Epithelial cell of proximal tubule (primary cell): Measurements from ENCODE around the gene C19orf85. TPM values are rescaled to one million over a fixed set of nuclear protein-coding genes. Genes with fewer than 3 reads are reported as not detected.

ENCODE experiments used
- DNase-seq: peaks from one replicate; pipeline ENCODE4 v3.0.0-alpha.2; 2011; ENCODE audit warnings: low read depth
- H3K4me3 ChIP-seq: 2 replicates; pipeline ENCODE4 v1.5.1; 2011; ENCODE audit warnings: low read depth, mild to moderate bottlenecking, low read length
- total RNA-seq: library from RNA; depleted of rRNA; stranded (reverse); fragments of >200 nt; gene quantifications from 2 replicates; pipeline ENCODE4 v1.2.3, GENCODE V29; 2015
- TF ChIP-seq, protein P1 (sequence below): conservative IDR thresholded peaks from 2 replicates; pipeline ENCODE4 v1.5.1; 2012; ENCODE audit warnings: low read depth, mild to moderate bottlenecking, low read length

The C19orf85 gene
- total RNA-seq, 1 donor from 2014 or later: not detected

DNA sequence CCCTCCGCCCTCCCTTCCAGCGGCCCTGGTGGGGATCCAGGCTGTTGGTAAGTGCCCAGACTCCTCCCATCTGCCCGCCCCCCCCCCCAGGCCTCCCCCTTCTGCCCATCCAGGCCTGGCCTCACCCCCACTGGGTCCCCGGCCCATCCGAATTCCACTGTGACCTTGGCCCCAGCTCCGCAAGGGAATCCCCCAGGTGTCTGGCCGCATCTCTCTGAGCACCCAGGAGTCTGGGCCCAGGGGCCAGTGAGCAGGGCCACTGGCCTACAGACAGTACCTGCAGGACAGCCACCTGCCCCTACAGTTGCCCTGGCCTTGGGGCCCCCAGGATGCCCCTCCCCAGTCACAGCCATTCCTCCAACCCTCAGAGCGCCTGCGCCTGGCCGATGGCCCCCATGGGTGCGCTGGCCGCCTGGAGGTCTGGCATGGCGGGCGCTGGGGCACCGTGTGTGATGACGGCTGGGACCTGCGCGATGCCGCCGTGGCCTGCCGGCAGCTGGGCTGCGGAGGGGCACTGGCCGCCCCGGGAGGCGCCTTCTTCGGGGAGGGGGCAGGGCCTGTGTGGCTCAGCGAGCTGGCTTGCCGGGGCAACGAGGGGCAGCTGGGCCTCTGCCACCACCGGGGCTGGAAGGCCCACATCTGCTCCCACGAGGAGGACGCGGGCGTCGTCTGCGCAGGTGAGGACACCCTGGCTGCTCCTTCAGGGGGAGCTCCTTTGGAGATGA lies 24.6 kb upstream of the C19orf85 start:
- no peak overlapping the region for H3K4me3 ChIP-seq
- DNase-seq: no peak
- TF ChIP-seq, protein P1, sequence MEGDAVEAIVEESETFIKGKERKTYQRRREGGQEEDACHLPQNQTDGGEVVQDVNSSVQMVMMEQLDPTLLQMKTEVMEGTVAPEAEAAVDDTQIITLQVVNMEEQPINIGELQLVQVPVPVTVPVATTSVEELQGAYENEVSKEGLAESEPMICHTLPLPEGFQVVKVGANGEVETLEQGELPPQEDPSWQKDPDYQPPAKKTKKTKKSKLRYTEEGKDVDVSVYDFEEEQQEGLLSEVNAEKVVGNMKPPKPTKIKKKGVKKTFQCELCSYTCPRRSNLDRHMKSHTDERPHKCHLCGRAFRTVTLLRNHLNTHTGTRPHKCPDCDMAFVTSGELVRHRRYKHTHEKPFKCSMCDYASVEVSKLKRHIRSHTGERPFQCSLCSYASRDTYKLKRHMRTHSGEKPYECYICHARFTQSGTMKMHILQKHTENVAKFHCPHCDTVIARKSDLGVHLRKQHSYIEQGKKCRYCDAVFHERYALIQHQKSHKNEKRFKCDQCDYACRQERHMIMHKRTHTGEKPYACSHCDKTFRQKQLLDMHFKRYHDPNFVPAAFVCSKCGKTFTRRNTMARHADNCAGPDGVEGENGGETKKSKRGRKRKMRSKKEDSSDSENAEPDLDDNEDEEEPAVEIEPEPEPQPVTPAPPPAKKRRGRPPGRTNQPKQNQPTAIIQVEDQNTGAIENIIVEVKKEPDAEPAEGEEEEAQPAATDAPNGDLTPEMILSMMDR: no peak

DNA sequence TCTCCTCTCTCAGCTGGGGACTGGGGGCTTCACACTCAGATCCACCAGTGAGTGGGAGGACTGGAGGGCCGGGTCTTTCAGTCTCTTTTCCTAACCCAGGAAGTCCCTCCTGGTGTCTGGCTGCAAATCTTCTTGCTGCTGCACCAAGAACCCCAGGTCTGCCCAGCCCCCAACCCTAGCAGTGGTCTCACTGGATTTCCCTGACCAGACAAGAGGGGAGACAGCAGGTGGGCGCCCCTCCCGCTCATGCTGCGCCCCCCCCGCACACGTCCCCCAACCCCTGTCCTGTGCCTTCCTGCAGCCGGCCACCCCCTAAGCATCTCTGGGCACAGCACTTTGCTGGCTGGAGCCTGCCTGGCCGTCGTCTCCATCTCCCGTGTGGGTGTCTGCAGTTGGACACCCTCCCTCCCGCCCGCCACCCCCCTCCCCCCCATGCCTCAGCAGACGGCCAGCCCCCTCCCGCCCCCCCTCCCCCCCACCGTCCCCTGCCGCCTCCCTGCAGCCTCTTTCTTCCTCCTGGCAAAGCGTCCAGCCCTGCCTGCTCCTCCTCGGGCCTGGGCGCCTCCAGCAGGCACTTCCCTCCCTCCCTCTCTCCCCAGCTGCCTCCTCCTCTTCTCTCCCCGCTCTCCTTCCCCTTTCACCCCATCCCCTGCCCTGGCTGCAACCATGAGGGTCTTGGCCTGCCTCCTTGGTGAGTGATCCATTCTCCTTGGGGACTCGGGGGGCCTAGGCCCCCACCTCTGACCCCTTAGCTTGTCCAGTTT lies 23.6 kb upstream of the C19orf85 start, which contains the start of gene SSC5D:
SSC5D (plus strand) TSS at position 513 of the 764 bp plus-strand sequence; CDS start at position 667, 154 bp downstream.
- H3K4me3 ChIP-seq: peak within 1 kb of the TSS; percentile 25
- DNase-seq: no peak

DNA sequence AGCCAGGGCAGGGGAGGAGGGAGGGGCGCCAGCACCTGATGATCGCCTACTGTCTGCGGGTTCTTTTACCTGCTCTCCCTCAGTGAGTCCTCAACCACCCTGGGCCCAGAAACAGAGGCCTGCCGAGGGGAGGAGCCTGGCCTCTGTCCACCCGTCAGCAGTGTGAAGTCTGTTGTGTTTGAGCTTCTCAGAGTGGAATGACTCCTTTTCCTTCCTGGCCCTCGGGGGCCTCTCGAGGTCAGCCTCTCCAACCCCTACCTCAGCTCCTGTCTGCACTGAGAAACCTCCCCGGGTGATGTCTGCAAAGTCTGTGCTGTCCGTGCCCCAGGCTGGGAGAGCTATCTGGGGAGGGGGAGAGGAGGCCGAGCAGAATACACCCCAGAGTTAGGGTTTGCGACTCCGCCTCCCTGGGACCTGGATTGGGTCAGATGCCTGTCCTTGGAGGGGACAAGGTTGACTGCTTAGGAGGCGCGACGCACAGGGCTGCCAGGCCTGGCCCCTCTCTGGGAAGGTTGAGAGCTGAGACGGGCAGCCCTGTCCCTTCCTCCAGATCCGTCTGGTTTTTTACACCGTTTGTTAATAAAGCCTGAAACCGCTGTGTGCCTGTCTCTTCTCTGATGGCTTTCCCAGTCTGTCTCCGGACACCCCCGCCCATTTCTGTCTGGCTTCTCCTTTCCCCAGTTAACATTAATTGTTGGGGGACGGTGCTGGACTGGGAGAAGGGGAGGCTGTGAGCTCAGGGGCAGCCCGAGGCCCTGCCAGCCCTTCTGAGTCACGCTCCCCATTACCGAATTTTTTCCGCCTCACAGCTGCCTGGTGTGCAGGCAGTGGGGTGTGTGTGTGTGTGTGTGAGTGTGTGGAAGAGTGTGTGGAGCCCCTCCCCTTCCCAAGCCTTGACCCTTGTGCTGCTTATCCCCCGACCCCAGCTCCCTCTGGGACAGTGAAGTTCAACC lies 22.7 kb upstream of the C19orf85 start:
- H3K4me3 ChIP-seq: peak overlapping the region; percentile 25
- DNase-seq: peak; percentile 59
- TF ChIP-seq, protein P1: no peak

More for the DNA sequence above, 23.6 kb upstream of the C19orf85 start, which contains the start of gene SSC5D:
- TF ChIP-seq, protein P1: no peak

DNA sequence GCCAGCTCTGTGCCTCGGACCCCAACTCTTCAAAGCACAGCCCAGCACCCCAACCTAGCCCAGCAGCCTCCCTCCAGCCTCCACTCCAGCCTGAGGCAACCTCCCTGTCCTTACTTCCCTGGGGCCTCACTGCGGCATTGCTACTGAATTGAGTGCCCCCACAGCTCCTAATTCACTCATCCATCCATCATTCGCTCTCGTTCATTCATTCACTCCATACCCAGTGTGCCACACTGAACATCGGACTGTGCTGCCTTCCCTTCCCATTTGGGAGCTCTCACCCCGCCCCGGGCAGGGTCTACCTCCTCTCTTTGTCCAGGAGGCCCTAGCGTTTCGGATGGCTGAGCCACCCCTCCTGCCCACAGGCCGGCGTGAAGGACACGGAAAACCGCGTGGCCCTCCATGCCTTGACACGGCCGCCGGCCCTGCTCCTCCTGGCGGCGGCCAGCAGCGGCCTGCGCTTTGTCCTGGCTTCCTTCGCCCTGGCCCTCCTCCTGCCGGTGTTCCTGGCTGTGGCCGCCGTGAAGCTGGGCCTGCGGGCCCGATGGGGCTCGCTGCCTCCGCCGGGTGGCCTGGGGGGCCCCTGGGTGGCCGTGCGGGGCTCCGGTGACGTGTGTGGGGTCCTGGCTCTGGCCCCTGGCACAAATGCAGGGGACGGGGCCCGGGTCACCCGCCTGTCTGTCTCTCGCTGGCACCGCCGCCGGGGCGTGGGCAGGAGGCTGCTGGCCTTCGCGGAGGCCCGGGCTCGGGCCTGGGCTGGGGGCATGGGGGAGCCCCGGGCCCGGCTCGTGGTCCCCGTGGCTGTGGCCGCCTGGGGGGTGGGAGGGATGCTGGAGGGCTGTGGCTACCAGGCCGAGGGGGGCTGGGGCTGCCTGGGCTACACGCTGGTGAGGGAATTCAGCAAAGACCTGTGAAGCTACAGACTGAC lies 21.8 kb upstream of the C19orf85 start:
- no peak for DNase-seq
- H3K4me3 ChIP-seq: peak overlapping the region; percentile 76
- TF ChIP-seq, protein P1: no peak

DNA sequence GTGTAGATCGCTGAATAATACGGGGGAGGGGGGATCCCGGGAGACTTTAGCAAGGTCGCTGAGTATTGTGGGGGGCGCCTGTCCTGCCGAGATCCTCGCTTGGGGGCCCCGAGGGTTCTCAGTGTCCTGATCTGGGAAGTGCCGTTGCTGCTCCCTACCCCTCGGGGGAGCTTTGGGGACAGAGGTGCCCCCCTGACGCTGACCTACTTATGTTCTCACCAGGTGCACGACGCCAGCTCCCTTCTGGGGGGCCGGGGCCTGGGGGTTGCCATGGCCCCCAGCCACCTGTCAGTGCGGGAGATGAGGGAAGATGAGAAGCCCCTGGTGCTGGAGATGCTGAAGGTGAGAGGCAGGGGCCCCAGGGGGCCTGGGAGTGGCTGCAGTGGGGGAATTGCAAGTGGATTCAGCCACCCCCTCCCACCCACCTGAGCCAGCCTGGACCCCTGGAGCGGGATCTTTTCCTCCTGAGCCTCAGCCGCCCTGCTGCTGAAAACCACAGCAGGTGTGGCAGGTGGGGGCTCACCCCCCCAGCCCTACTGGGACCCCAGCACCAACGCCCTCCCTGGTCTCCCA lies 21.0 kb upstream of the C19orf85 start:
- peak overlapping the region; percentile 76 for H3K4me3 ChIP-seq
- TF ChIP-seq, protein P1: no peak
- no peak for DNase-seq
